ENCODE data around the gene AOPEP. TPM values are rescaled to one million over a fixed set of nuclear protein-coding genes. Genes with fewer than 3 reads are reported as not detected.

AOPEP gene
- total RNA-seq, 2 donors from 2014 or later, result 81.5 to 224 TPM

- no peak overlapping the region for H3K4me3 ChIP-seq
- ATAC-seq (no peak), DNase-seq (peak in 3 of 4 donors; percentile 57 to 78 (median 67))
- peaks cover 4% of the 10 kb centered on the region for H3K4me1 ChIP-seq
- no peaks in the 10 kb centered on the region for H3K27me3 ChIP-seq
- intact Hi-C loops (cut with DNase I), result no loop called here
- TF ChIP-seq, protein P1, sequence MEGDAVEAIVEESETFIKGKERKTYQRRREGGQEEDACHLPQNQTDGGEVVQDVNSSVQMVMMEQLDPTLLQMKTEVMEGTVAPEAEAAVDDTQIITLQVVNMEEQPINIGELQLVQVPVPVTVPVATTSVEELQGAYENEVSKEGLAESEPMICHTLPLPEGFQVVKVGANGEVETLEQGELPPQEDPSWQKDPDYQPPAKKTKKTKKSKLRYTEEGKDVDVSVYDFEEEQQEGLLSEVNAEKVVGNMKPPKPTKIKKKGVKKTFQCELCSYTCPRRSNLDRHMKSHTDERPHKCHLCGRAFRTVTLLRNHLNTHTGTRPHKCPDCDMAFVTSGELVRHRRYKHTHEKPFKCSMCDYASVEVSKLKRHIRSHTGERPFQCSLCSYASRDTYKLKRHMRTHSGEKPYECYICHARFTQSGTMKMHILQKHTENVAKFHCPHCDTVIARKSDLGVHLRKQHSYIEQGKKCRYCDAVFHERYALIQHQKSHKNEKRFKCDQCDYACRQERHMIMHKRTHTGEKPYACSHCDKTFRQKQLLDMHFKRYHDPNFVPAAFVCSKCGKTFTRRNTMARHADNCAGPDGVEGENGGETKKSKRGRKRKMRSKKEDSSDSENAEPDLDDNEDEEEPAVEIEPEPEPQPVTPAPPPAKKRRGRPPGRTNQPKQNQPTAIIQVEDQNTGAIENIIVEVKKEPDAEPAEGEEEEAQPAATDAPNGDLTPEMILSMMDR (IDR thresholded peaks at IDR 0.05), result no peak
- no peak for TF ChIP-seq POLR2A (IDR thresholded peaks at IDR 0.05)
- H3K27ac ChIP-seq, result peak overlapping the region in 3 of 4 donors; percentile 40 to 68 (median 46)
- H3K9me3 ChIP-seq, result no peaks in the 10 kb centered on the region
- 54 to 58% methylated on average over 7 to 8 of the region's 8 CpGs for WGBS, 2 donors
- H3K36me3 ChIP-seq (replicated peaks in 1 of 2; ENCODE audit: insufficient read depth in 1 of 2, low read depth in 2 of 2), result no peaks in the 10 kb centered on the region
Measured at GRCh38 chr9:94907264-94907936, 180.9 kb downstream of the AOPEP start.

- WGBS, 2 donors, result 79 to 85% methylated on average over 9 of the region's 9 CpGs
- Histone ChIP-seq H3K27ac (peak overlapping the region; percentile 33 to 68 (median 43)), H3K27me3 (no peaks in the 10 kb centered on the region), H3K36me3 (replicated peaks in 1 of 2; ENCODE audit: insufficient read depth in 1 of 2, low read depth in 2 of 2) (no peaks in the 10 kb centered on the region), H3K4me3 (no peak overlapping the region), H3K4me1 (peaks cover 8% of the 10 kb centered on the region), H3K9me3 (no peaks in the 10 kb centered on the region)
- intact Hi-C loops (cut with DNase I), result no loop called here
- DNase-seq (no peak), ATAC-seq (no peak)
- TF ChIP-seq, protein P1 (IDR thresholded peaks at IDR 0.05), result no peak
- no peak for TF ChIP-seq POLR2A (IDR thresholded peaks at IDR 0.05)
Measured at GRCh38 chr9:94908011-94908563, 181.6 kb downstream of the AOPEP start.

GRCh38 chr9:94908583-94909249, 182.2 kb downstream of the AOPEP start:
- DNase-seq (peak in 3 of 4 donors; percentile 42 to 74 (median 69)), ATAC-seq (peak; percentile 81)
- WGBS, 2 donors, result 59 to 69% methylated on average over 9 of the region's 9 CpGs
- TF ChIP-seq, protein P1 (IDR thresholded peaks at IDR 0.05), result no peak
- TF ChIP-seq POLR2A (IDR thresholded peaks at IDR 0.05), result peak in 2 of 3 donors; percentile 39 to 46
- intact Hi-C loops (cut with DNase I), result no loop called here
- Histone ChIP-seq H3K4me3 (no peak overlapping the region), H3K9me3 (no peaks in the 10 kb centered on the region), H3K27ac (peak overlapping the region; percentile 33 to 68 (median 43)), H3K27me3 (no peaks in the 10 kb centered on the region), H3K4me1 (peaks cover 14% of the 10 kb centered on the region), H3K36me3 (replicated peaks in 1 of 2; ENCODE audit: insufficient read depth in 1 of 2, low read depth in 2 of 2) (no peaks in the 10 kb centered on the region)

GRCh38 chr9:94909250-94909894, 182.9 kb downstream of the AOPEP start:
- TF ChIP-seq POLR2A (IDR thresholded peaks at IDR 0.05), result no peak
- TF ChIP-seq, protein P1 (IDR thresholded peaks at IDR 0.05), result no peak
- Histone ChIP-seq H3K4me1 (peaks cover 21% of the 10 kb centered on the region), H3K27ac (peak overlapping the region in 1 of 4 donors; percentile 68), H3K9me3 (no peaks in the 10 kb centered on the region), H3K36me3 (replicated peaks in 1 of 2; ENCODE audit: insufficient read depth in 1 of 2, low read depth in 2 of 2) (no peaks in the 10 kb centered on the region), H3K4me3 (no peak overlapping the region), H3K27me3 (no peaks in the 10 kb centered on the region)
- ATAC-seq (no peak), DNase-seq (no peak)
- intact Hi-C loops (cut with DNase I), result no loop called here
- WGBS, 2 donors, result 80 to 83% methylated on average over 12 of the region's 12 CpGs
